GM12801 (cell line): Measurements from ENCODE around the gene LNP1.

Source experiments
- TF ChIP-seq, protein P1 (sequence below): IDR thresholded peaks from one replicate; pipeline ENCODE4 v1.5.1; 2011; ENCODE audit warnings: control low read depth; ENCODE audit not compliant: insufficient read length; ENCODE audit errors: extremely low read depth

LNP1 gene

DNA sequence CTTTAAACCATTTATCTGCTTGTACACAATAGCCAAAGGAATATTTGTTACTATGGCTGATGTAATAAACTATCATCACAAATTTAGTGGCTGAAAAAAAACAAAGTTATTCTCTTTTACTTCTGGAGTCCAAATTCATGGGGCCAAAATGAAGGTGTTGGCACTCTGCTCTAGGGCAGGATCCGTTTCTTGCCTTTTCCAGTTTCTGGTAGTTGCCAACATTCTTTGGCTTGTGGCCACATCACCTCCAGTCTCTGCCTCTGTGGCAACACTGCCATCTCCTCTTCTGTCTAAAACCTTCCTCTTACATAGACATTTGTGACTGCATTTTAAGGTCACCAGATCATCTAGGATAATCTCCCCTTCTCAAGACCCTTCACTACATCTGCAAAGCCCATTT, 39.4 kb upstream of the LNP1 start:
- TF ChIP-seq, protein P1, sequence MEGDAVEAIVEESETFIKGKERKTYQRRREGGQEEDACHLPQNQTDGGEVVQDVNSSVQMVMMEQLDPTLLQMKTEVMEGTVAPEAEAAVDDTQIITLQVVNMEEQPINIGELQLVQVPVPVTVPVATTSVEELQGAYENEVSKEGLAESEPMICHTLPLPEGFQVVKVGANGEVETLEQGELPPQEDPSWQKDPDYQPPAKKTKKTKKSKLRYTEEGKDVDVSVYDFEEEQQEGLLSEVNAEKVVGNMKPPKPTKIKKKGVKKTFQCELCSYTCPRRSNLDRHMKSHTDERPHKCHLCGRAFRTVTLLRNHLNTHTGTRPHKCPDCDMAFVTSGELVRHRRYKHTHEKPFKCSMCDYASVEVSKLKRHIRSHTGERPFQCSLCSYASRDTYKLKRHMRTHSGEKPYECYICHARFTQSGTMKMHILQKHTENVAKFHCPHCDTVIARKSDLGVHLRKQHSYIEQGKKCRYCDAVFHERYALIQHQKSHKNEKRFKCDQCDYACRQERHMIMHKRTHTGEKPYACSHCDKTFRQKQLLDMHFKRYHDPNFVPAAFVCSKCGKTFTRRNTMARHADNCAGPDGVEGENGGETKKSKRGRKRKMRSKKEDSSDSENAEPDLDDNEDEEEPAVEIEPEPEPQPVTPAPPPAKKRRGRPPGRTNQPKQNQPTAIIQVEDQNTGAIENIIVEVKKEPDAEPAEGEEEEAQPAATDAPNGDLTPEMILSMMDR: no peak

DNA sequence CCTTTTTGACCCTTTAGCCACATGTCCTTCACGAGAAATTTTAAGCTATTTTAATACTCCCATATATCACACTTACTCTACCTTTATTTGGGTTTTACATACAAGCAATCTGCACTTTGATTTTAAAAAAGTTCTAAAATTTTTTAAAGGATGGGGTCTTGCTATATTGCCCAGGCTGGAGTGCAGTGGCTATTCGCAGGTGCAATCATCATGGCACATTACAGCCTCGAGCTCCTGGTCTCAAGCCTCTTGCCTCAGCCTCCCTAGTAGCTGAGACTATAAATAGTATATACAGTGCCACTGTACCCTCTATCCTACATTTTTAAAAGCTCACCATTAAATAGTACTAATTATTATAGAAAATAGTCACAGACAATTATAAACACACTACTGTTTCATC, 36.9 kb upstream of the LNP1 start:
- TF ChIP-seq, protein P1: no peak

DNA sequence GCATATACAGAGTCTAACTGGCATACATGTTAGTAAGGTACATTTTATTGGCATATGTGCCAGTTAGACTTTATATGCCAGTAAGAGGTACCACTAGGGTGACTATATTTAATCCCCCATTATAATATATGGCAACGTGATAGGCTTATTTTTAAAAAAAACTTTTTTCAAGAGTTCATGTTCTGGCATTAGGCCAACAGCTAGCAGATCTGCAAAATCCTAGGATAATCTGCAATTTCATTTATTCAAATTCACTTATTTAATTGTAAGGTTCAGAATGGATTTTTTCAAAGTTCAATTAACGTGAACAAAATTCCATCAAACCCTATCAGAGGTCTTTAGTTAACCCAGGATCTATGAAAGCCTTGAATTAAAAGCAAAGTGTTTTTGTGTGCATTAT, 34.9 kb upstream of the LNP1 start:
- TF ChIP-seq, protein P1: no peak

DNA sequence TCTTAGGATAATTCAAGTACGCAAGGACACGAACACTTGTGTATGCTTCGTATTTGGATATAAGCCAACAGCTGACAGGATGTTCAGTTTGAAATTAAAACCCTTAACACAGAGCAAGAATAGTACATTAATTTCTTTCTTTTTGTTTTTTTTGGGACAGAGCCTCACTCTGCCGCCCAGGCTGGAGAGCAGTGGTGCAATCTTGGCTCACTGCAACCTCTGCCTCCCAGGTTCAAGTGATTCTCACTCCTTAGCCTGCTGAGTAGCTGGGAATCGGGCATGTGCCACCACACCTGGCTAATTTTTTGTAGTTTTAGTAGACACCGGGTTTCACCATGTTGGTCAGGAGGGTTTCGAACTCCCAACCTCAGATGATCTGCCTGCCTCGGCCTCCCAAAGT, 32.9 kb upstream of the LNP1 start:
- TF ChIP-seq, protein P1: no peak

DNA sequence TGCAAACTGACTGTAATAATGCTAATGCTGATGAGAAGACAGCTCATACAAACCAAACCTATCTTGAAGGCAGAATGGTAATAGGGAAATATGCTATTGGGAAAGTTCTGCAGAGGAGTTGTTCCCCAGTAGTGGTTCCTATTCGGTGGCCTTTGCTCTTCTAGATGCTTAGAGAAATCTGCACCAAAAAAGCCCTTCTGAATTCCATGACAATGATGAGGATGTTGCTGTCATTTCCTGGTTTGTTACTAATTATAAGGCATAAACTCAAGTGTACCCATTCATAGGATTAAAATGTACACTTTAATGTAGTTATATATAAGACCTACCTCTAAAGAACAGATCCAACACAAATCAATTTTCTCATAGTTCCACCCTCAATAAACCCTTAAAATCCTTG, 30.6 kb upstream of the LNP1 start:
- TF ChIP-seq, protein P1: no peak

DNA sequence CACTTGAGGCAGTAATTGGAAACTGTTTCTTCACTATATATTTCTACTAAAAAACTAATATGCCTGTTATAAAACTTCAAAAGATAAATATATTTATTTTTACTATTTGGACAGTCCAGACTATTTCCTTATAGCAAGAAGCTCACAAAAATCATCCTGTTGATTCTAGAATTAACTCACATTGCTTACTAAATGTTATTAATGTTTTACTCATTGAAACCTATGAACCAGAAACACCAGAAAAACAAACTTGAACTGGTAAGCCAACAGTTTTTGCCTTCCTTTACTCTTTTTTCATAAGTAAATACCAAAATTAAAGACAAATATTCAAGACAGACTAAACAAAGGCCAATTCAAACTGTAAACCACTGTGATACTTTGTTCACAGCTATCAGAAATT, 26.8 kb upstream of the LNP1 start:
- TF ChIP-seq, protein P1: no peak

DNA sequence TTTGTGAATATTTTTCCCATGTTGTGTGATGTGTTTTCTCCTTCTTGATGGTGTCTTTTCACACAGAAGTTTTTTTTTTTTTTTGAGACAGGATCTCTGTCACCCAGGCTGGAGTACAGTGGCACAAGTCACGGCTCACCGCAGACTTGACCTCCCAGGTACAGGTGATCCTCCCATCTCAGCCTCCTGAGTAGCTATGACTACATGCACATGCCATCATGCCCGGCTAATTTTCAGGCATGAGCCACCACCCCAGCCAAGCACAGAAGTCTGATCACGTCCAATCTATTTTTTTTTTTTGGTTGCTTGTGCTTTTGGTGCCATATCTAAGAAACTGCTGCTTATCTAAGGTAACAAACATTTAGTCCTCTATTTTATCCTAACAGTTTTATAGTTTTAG, 25.0 kb upstream of the LNP1 start:
- TF ChIP-seq, protein P1: no peak
